T follicular helper cell (primary cell): ENCODE results near the gene PEX12.
"Not testable (repeated sequence)": the region's sequence is repeated elsewhere in the genome, so short reads cannot be mapped to it uniquely, and the experiment has no call there.

Source experiments
- DNase-seq: peaks from one replicate; pipeline ENCODE4 v3.0.0-alpha.2; 2020; ENCODE audit warnings: low read depth

Gene PEX12

GRCh38 chr17:35578929-35579432, 610 bp upstream of the PEX12 start:
- no peak for DNase-seq

GRCh38 chr17:35577830-35578196, 558 bp downstream of the PEX12 start:
- no peak for DNase-seq

DNA sequence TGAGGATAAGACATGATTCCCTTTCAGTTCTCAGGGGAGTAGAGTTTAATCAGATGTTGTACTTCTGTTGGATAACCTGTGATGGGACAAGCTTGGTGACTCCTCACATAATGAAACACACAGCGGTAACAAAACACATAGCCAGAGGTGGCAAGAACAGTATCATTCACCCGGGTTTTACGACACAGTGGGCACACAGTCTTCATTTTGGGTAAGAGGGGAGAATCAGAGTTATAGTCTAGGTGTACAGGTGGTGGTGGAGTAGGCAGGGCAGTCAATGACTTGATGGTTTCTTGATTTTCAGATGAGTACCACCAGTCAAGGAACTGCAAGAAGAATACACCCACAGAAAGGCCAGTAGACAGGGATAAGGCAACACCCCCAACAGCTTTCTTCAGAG, 2.6 kb downstream of the PEX12 start:
- no peak for DNase-seq

DNA sequence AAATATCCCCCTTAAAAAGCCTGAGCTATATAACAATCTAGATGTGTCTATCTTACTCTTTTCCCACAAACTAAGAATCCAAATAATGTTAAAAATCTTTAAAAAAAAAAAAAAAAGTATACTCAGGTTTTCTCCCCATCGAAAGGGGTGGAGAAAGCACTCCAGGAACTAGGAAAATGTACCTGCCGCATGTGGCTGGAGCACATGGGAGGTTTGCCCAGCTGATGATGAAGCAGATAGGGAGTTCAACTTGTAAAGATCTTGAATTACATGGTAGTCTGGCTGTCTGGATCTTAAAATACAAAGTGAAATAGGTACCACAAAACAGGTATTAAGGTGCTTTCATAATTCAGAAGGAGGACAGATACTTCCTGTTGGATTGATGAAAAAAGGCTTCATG, 9.0 kb downstream of the PEX12 start:
- no peak for DNase-seq

GRCh38 chr17:35568561-35568960, 9.8 kb downstream of the PEX12 start:
- no peak for DNase-seq

GRCh38 chr17:35566968-35567367, 11.4 kb downstream of the PEX12 start:
- DNase-seq: no peak

GRCh38 chr17:35563181-35563580, 15.2 kb downstream of the PEX12 start:
- not testable (repeated sequence) for DNase-seq

DNA sequence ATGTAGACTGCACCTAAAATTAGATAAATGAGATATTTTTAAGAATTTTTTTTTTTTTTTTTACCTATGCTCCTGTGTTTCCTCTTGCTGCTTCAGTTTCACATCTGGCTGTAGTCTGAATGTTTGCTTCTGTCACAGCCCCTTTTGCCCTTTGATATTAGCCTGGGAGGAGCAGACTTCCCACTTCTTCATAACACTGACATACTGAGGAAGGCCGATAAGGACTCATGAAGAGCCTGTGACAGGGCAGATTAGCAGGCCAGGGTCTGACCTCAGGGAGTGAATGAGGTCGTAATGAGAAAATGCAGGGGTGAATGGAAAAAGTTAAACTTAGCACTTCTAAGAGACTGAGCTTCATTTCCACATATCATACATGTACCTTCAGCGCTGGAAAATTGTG, 17.7 kb downstream of the PEX12 start, which contains the start of gene SLFN14:
TSS of gene SLFN14 (minus strand) at position 117 of the 400 bp plus-strand sequence. CDS start 2,757 bp downstream, outside the sequence.
- no peak for DNase-seq

DNA sequence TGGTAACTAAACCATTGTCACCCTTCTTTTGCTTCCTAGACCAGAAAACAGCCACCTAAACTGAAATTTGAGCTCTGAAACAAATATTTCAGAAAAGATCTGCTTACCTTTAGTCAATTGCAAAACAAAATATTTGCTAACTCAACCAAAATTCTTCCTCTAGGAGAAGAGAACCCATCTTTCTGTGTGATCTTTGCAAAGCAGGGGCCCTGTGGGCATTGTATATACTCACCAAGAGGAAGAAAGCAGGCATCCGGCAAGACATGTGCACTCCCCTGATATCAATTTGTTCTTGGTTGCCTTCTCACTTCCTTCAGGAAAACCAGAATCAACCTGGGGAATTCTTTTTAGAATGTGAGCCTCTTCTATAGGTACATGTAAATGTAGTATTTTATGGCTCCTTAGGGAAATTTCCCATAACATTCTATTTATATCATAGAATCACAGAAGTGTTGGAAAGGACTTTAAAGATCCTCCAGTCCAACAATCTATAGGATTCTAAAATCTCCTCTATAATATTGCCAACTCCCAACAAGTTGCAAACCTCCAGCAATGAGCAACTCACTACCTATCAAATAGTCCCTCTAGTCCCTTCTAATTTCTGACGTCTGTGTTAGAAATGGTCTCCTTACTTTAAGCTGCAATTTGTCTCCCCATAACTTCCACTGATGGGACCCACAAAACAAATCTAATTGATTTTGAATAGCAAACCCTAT, 18.7 kb downstream of the PEX12 start:
- DNase-seq: no peak

DNA sequence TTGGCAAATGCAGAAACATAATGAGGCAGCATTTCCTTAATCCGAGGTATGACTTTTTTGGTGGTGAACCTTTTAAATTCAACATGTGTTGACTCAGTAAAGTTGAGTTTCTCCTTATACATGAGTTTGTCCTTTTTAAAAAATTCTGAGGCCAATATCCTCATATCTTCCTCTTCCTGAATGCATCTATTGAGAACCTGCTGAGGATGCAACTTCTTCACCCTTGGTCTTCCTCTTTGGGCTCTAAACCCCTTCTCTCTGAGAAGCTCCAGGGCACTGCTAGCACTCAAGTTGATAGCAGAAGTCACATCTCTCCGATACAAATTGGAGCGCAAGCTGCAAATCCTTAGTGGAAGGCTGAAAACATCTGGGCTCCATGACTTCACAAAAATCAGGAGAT, 21.0 kb downstream of the PEX12 start:
- no peak for DNase-seq

DNA sequence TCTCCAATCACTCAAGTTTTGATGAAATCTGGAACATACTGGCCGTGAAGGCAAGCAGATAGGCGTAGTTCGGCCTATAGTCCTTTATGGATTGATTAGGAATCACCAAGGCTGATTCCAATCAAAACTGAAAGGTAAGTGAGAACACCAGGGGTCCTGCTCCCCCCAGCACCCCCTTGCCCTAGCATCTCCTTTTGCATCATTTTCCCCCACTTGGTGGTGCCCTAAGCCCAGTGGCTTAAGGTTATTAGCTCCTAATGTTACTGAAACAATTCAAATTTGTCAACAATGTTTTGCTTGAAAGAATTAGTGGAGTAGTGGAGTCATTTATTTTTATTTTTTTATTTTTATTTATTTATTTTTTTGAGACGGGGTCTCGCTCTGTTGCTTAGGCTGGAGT, 22.7 kb downstream of the PEX12 start:
- DNase-seq: no peak

DNA sequence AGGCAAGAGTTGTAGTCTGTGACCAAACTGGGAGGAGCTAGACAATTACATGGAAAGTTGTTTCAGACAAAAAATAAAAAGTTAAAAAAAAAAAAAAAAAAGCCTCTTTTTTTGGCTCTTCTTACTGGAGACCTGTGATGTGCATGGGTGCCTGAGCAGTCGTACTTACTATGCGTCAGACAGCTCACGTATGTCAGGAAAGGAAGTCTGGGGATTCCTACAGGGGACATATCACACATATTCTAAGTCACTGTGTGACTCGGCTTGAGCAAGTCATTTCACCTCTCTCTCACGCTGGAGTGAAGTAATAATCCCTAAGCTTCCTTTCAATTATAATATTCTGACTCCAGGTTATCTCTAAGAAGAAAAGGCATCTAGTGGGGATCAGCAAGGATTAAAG, 23.7 kb downstream of the PEX12 start:
- DNase-seq: no peak

- no peak for DNase-seq
Measured at GRCh38 chr17:35553310-35553709, 25.1 kb downstream of the PEX12 start.

- no peak for DNase-seq
Measured at GRCh38 chr17:35548978-35549377, 29.4 kb downstream of the PEX12 start.

GRCh38 chr17:35548208-35548810, 30.1 kb downstream of the PEX12 start:
- no peak for DNase-seq

GRCh38 chr17:35546487-35546886, 31.9 kb downstream of the PEX12 start:
- DNase-seq: no peak

GRCh38 chr17:35545150-35545549, 33.2 kb downstream of the PEX12 start:
- DNase-seq: no peak

DNA sequence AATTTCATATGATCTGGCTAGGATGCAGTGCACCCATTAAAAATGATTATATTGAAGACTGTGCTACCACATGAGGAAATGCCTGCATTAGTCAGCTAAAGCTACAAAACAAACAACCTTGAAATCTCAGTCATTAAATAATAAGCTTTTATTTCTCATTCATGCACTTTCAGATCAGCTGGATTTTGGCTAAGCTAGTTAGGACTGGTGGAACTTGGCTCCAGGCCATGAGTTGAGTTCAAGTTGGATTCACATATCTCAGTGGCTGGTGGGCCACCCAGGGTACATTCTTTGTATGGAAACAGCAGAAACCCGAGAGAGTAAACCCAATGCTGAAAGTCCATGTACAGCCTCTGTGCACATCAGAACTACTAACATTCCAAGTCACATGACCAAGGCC, 34.5 kb downstream of the PEX12 start:
- no peak for DNase-seq

GRCh38 chr17:35542990-35543389, 35.4 kb downstream of the PEX12 start:
- no peak for DNase-seq

DNA sequence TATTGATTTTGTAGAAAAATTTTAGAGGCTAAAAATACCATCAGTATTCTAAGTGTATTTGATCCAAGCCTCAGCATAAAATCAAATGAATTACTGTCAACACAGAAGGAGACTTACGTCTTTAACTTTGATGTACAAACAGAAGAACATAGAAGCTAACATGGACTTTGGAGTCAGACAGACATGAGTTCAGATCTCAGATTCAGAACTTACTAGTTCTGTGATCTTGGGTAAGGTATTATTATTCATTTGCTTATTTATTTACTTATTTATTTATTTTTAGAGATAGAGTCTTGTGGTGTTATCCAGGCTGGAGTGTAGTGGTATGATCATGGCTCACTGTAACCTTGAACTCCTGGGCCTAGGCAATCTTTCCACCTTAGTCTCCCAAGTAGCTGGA, 36.9 kb downstream of the PEX12 start:
- DNase-seq: no peak

DNA sequence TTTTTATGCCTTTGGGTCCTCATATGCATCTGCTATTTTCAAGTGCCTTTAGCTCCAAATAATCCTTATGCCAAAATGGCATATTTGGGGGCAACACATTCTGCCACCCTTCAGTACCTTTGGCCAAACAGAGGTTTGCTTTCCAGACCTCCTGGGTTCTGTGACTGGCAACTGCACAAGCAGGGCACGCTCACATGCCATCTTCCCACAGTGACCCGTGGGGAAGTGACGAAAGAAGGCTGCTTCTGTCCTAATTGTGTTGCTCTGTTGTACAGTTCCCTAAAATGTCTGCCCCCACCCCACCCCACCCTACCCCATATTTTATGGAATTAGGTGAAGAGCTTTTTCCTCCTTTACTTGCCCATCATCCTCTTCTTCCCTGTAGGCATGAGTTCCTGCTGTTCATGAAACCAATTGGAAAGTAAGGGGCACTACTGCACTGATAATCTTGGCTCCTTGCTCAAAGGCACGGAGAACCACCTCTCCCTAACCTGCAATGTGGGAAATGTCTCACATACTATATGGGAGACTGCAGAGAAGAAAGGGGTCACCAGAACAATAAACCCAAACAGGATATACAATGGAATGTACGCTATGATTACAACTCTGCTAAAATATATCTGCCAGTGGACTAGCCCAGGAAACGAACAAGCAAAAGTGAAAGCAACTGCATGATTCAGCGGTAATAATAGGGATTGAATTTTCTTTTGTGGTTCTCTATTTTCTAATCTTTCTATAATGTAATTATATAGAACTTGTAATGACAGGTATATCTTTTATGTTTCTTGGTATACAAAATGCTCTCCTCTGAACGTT, 37.6 kb downstream of the PEX12 start:
- no peak for DNase-seq

DNA sequence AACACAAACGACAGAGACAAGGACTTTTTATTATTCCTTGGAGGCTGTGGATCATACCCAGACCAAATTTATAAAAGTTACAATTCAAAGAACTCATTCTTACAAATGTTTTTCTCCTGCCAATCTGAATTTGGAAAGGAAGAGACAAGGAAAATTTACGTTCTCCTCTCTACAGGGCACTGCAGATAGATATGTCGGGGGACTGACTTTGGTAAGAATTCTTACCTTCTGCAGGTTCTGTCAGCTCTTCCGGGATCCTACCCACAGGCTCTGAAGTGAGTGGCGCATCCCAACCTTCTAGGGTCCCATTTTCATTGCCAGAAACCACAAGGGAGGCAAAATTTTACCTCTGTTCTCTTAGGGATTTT, 38.7 kb downstream of the PEX12 start:
- DNase-seq: no peak

- no peak for DNase-seq
Measured at GRCh38 chr17:35537601-35538141, 40.7 kb downstream of the PEX12 start, which contains the start of gene SLFN12L. SLFN12L (minus strand) TSS chr17:35537678; CDS start chr17:35522364, 15,314 bp downstream.
